AG04449 (cell line): ENCODE data around the gene CUL1.

Source experiments
- CTCF ChIA-PET: fragments of 350-600 bp; formaldehyde crosslinking; extraction: SDS; loops from one replicate; lab custom pipeline; 2021; ENCODE audit warnings: antibody characterized with exemption; lab: Yijun Ruan, JAX
- POLR2A ChIA-PET: fragments of 400-600, 350-600 bp; formaldehyde crosslinking; extraction: SDS; loops from one replicate; lab custom pipeline; 2020; ENCODE audit warnings: antibody characterized with exemption, inconsistent platforms; lab: Yijun Ruan, JAX
- DNase-seq: peaks from one replicate; pipeline ENCODE4 v3.0.0-alpha.2; 2010; ENCODE audit warnings: low read depth, low spot score
- H3K4me3 ChIP-seq: 2 replicates; pipeline ENCODE4 v1.5.1; 2011; ENCODE audit warnings: low read depth, mild to moderate bottlenecking, control low read depth, low read length
- TF ChIP-seq, protein P1 (sequence below): IDR thresholded peaks from one replicate; pipeline ENCODE4 v1.5.1; 2011; ENCODE audit warnings: mild to moderate bottlenecking, moderate library complexity, low read length, control low read depth, inconsistent platforms; ENCODE audit not compliant: insufficient read depth; ENCODE audit errors: missing control alignments

The CUL1 gene

DNA sequence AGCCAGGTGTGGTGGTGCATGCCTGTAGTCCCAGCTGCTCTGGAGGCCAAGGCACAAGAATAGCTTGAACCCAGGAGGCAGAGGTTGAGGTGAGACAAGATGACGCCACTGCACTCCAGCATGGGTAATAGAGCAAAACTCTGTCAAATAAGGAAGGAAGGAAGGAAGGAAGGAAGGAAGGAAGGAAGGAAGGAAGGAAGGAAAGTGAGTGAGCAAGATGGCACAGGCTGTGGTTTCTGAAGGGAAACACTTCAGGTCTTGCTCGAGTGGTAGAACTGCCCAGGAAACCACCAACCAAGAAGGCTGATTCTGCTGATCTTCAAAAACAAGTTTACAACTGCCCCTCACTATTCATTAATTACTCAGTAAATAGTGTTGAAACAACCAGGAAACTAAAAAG is 140.2 kb downstream of the CUL1 start:
- no peak for DNase-seq
- POLR2A ChIA-PET = no interaction called here
- TF ChIP-seq, protein P1, sequence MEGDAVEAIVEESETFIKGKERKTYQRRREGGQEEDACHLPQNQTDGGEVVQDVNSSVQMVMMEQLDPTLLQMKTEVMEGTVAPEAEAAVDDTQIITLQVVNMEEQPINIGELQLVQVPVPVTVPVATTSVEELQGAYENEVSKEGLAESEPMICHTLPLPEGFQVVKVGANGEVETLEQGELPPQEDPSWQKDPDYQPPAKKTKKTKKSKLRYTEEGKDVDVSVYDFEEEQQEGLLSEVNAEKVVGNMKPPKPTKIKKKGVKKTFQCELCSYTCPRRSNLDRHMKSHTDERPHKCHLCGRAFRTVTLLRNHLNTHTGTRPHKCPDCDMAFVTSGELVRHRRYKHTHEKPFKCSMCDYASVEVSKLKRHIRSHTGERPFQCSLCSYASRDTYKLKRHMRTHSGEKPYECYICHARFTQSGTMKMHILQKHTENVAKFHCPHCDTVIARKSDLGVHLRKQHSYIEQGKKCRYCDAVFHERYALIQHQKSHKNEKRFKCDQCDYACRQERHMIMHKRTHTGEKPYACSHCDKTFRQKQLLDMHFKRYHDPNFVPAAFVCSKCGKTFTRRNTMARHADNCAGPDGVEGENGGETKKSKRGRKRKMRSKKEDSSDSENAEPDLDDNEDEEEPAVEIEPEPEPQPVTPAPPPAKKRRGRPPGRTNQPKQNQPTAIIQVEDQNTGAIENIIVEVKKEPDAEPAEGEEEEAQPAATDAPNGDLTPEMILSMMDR = no peak
- H3K4me3 ChIP-seq = no peak overlapping the region
- CTCF ChIA-PET = interaction anchor here (1.0 kb wide), 1 partner anchor 18 kb away, joined by 3 read pairs; no protein-coding TSS in a partner anchor

DNA sequence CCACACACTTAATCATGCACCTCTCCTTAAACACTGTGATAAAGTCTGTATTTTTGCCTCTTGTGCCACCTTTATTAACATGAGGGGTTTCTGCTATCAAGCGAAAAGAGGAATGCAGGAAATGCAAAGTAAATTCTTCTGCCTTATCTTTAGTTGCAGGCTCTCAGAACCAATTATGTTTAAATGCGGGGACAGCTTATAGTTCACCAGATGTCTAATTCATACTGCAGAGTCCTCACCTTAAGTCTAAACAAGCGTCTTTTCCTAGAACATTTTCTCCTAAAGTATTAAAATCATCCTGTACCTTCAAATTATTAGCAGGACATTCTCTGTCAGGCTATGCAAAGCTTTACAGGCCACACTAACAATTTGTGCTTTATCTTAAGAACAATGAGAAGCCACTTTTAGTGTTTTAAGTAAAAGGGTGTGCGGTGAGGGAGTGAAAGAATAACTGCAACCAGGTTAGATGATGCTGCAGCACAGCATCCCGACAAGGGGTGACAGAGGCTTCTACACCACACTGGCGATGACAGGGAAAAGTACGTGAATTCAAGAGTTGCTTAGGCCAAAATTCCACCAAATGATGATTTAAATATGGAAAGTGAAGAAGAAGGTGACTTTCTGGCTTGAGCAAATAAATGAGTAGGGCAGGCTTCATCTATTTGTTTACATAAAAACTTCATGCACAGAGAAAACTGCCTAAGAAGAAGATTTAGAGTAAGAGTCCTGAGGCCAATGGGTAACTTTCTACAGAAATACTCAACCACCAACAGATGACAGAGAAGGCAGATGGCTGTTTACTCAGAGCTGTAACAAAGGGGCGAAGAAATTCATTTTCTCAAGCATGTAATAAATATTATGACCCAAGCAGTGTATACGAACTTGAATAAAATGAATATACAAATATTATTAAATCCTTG is 149.4 kb downstream of the CUL1 start:
- POLR2A ChIA-PET = no interaction called here

GRCh38 chr7:148849393-148850098 is 150.8 kb downstream of the CUL1 start:
- no peak overlapping the region for H3K4me3 ChIP-seq
- TF ChIP-seq, protein P1 = no peak
- CTCF ChIA-PET = interaction anchor here (1.2 to 1.5 kb wide), 2 partner anchors 9 to 35 kb away, joined by 3 to 7 read pairs; no protein-coding TSS in a partner anchor
- DNase-seq = no peak
- POLR2A ChIA-PET = no interaction called here

More for the DNA sequence above, 149.4 kb downstream of the CUL1 start:
- CTCF ChIA-PET = interaction anchor here (1.5 to 3.3 kb wide), 3 partner anchors 7 to 15 kb away, joined by 5 to 18 read pairs (median 7); no protein-coding TSS in a partner anchor
- no peak overlapping the region for H3K4me3 ChIP-seq
- TF ChIP-seq, protein P1 = no peak
- DNase-seq = no peak

DNA sequence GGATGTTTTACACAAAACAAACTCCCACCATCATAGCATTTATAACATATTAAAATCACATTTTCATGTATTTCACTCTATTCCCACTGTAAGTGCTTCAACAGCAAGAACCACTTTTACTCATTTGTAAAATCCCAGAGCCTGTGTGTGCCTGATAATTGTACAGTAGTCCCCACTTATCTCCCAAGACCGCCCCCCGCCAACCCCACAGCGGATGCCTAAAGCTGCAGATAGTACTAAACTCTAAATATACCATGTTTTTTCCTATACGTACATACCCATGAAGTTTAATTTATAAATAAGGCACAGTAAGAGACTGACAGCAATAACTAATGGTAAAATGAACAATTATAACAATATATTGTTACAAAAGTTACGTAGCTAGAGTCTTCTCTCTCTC is 151.9 kb downstream of the CUL1 start:
- TF ChIP-seq, protein P1 = no peak
- ChIA-PET POLR2A (no interaction called here), CTCF (interaction anchor here (1.0 to 1.5 kb wide), 3 partner anchors 12 to 111 kb away, joined by 3 read pairs; no protein-coding TSS in a partner anchor)
- DNase-seq = no peak
- H3K4me3 ChIP-seq = no peak overlapping the region
